Mesenchymal stem cell (in vitro differentiated cells and primary cell): ENCODE data around the gene ASTN2.

Experiments
- DNase-seq: peaks from one replicate; pipeline ENCODE4 v3.0.0-alpha.2; 2013
- H2AFZ ChIP-seq: one replicate; pipeline ENCODE4 v1.6.1; 2013; ENCODE audit warnings: low read depth, mild to moderate bottlenecking, control low read depth, inconsistent platforms, low read length, moderate library complexity
- H2AK5ac ChIP-seq: 2 replicates; pipeline ENCODE4 v1.6.1; 2013; ENCODE audit warnings: low read length, moderate library complexity, mild to moderate bottlenecking, inconsistent platforms; ENCODE audit not compliant: severe bottlenecking
- H2BK120ac ChIP-seq: one replicate; pipeline ENCODE4 v1.6.1; 2013; ENCODE audit warnings: low read depth, mild to moderate bottlenecking, inconsistent platforms, low read length, moderate library complexity
- H2BK12ac ChIP-seq, 2 experiments: one replicate each; pipeline ENCODE4 v1.6.1; 2013; ENCODE audit warnings: inconsistent platforms in 2 of 2, low read length in 2 of 2, mild to moderate bottlenecking in 2 of 2, moderate library complexity in 2 of 2, control low read depth in 1 of 2
- H2BK15ac ChIP-seq: one replicate; pipeline ENCODE4 v1.6.1; 2013; ENCODE audit warnings: mild to moderate bottlenecking, low read depth, inconsistent platforms; ENCODE audit not compliant: poor library complexity, severe bottlenecking
- H2BK5ac ChIP-seq: 2 replicates; pipeline ENCODE4 v1.6.1; 2013; ENCODE audit warnings: low read depth, mild to moderate bottlenecking, low read length, control low read depth, inconsistent platforms; ENCODE audit not compliant: poor library complexity, severe bottlenecking
- H3K14ac ChIP-seq, 2 experiments: one replicate each; pipeline ENCODE4 v1.6.1; 2013; ENCODE audit warnings: inconsistent platforms in 2 of 2, low read length in 2 of 2, control low read depth in 1 of 2, mild to moderate bottlenecking in 1 of 2, moderate library complexity in 1 of 2
- H3K18ac ChIP-seq, 2 experiments: one replicate each; pipeline ENCODE4 v1.6.1; 2013; ENCODE audit warnings: inconsistent platforms in 2 of 2, low read length in 2 of 2, control low read depth in 1 of 2, low read depth in 1 of 2, mild to moderate bottlenecking in 1 of 2
- H3K23ac ChIP-seq, 2 experiments: one replicate each; pipeline ENCODE4 v1.6.1; 2013; ENCODE audit warnings: inconsistent platforms in 2 of 2, low read length in 2 of 2, mild to moderate bottlenecking in 2 of 2, moderate library complexity in 2 of 2, control low read depth in 1 of 2
- H3K27ac ChIP-seq: 2 replicates; pipeline ENCODE4 v1.5.1; 2013; ENCODE audit warnings: mild to moderate bottlenecking, moderate library complexity, low read length, control low read depth, inconsistent platforms; ENCODE audit not compliant: poor library complexity, severe bottlenecking
- H3K27me3 ChIP-seq, 2 experiments: 2 replicates each; pipeline versions ENCODE4 v1.6.1 to v1.7.0; 2013; ENCODE audit warnings: low read length in 2 of 2, mild to moderate bottlenecking in 2 of 2, moderate library complexity in 2 of 2, control low read depth in 1 of 2, inconsistent platforms in 1 of 2; ENCODE audit not compliant: control insufficient read depth in 1 of 2, insufficient read depth in 1 of 2
- H3K36me3 ChIP-seq, 2 experiments: 2 replicates each; pipeline versions ENCODE4 v1.6.1 to v1.7.0; 2013; ENCODE audit warnings: low read length in 2 of 2, control low read depth in 1 of 2, inconsistent platforms in 1 of 2, low read depth in 1 of 2, mild to moderate bottlenecking in 1 of 2; ENCODE audit not compliant: insufficient read depth in 2 of 2, control insufficient read depth in 1 of 2
- H3K4ac ChIP-seq, 2 experiments: one replicate each; pipeline ENCODE4 v1.6.1; 2013; ENCODE audit warnings: inconsistent platforms in 2 of 2, low read length in 2 of 2, mild to moderate bottlenecking in 2 of 2, moderate library complexity in 2 of 2, control low read depth in 1 of 2, low read depth in 1 of 2
- H3K4me1 ChIP-seq: 2 replicates; pipeline ENCODE4 v1.6.1; 2013; ENCODE audit warnings: low read depth, low read length, control low read depth; ENCODE audit not compliant: control insufficient read depth, insufficient read depth
- H3K4me2 ChIP-seq: 2 replicates; pipeline ENCODE4 v1.6.1; 2013; ENCODE audit warnings: low read length, mild to moderate bottlenecking, inconsistent platforms; ENCODE audit not compliant: poor library complexity, severe bottlenecking
- H3K4me3 ChIP-seq, 2 experiments: 2 replicates each; pipeline versions ENCODE4 v1.5.1 to v1.7.0; 2013; ENCODE audit warnings: low read length in 2 of 2, mild to moderate bottlenecking in 2 of 2, control low read depth in 1 of 2, low read depth in 1 of 2; ENCODE audit not compliant: insufficient read depth in 1 of 2
- H3K79me1 ChIP-seq: replicated peaks from 2 replicates; pipeline ENCODE4 v1.6.1; 2013; ENCODE audit warnings: mild to moderate bottlenecking, control low read depth, low read length, inconsistent platforms; ENCODE audit not compliant: poor library complexity, severe bottlenecking
- H3K9ac ChIP-seq: 2 replicates; pipeline ENCODE4 v1.7.0; 2013; ENCODE audit warnings: mild to moderate bottlenecking, low read length, moderate library complexity
- H3K9me3 ChIP-seq: 2 replicates; pipeline ENCODE4 v1.7.0; 2013; ENCODE audit warnings: mild to moderate bottlenecking, low read length; ENCODE audit not compliant: control insufficient read depth
- H4K8ac ChIP-seq: one replicate; pipeline ENCODE4 v1.6.1; 2013; ENCODE audit warnings: inconsistent platforms, mild to moderate bottlenecking, low read length, moderate library complexity
- H4K91ac ChIP-seq: one replicate; pipeline ENCODE4 v1.6.1; 2013; ENCODE audit warnings: mild to moderate bottlenecking, low read length, inconsistent platforms
- WGBS: methylation state at CpG from one replicate; pipeline ENCODE4 v1.1.7; 2013; ENCODE audit warnings: mixed read lengths; 5-methylcytosine and 5-hydroxymethylcytosine counted together

ASTN2 gene

GRCh38 chr9:117249799-117250198 is 165.1 kb downstream of the ASTN2 start:
- H2BK12ac ChIP-seq: no peak overlapping the region
- no peak overlapping the region for H4K91ac ChIP-seq
- no peaks in the 10 kb centered on the region for H3K9me3 ChIP-seq
- no peak overlapping the region for H3K18ac ChIP-seq
- H3K36me3 ChIP-seq: no peaks in the 10 kb centered on the region
- no peak overlapping the region for H3K14ac ChIP-seq
- DNase-seq: no peak
- H3K27ac ChIP-seq: no peak overlapping the region
- H4K8ac ChIP-seq: no peak overlapping the region
- H2AFZ ChIP-seq: no peak overlapping the region
- H2BK5ac ChIP-seq: no peak overlapping the region
- H3K27me3 ChIP-seq: no peaks in the 10 kb centered on the region
- WGBS: 68% methylated on average over 3 of the region's 3 CpGs
- H2AK5ac ChIP-seq: no peak overlapping the region
- H3K23ac ChIP-seq: no peak overlapping the region
- H3K4ac ChIP-seq: no peak overlapping the region
- no peaks in the 10 kb centered on the region for H3K4me1 ChIP-seq
- no peak overlapping the region for H2BK15ac ChIP-seq
- no peak overlapping the region for H3K4me3 ChIP-seq
- no peak overlapping the region for H2BK120ac ChIP-seq
- H3K79me1 ChIP-seq: no peaks in the 10 kb centered on the region
- H3K4me2 ChIP-seq: no peak overlapping the region
- no peak overlapping the region for H3K9ac ChIP-seq

GRCh38 chr9:117247266-117247665 is 167.6 kb downstream of the ASTN2 start:
- Histone ChIP-seq H2AK5ac (no peak overlapping the region), H4K8ac (no peak overlapping the region), H2BK15ac (no peak overlapping the region), H3K4me1 (no peaks in the 10 kb centered on the region), H3K4me3 (no peak overlapping the region), H2BK5ac (no peak overlapping the region), H3K14ac (no peak overlapping the region), H3K27ac (no peak overlapping the region), H3K27me3 (no peaks in the 10 kb centered on the region), H3K9ac (no peak overlapping the region), H2BK120ac (no peak overlapping the region), H3K79me1 (no peaks in the 10 kb centered on the region), H2BK12ac (no peak overlapping the region), H2AFZ (no peak overlapping the region), H3K18ac (no peak overlapping the region), H3K9me3 (no peaks in the 10 kb centered on the region), H3K4me2 (no peak overlapping the region), H4K91ac (no peak overlapping the region), H3K23ac (no peak overlapping the region), H3K36me3 (no peaks in the 10 kb centered on the region), H3K4ac (no peak overlapping the region)
- peak; percentile 15 for DNase-seq
- no CpG with 5 or more reads among the region's 1 CpG for WGBS

DNA sequence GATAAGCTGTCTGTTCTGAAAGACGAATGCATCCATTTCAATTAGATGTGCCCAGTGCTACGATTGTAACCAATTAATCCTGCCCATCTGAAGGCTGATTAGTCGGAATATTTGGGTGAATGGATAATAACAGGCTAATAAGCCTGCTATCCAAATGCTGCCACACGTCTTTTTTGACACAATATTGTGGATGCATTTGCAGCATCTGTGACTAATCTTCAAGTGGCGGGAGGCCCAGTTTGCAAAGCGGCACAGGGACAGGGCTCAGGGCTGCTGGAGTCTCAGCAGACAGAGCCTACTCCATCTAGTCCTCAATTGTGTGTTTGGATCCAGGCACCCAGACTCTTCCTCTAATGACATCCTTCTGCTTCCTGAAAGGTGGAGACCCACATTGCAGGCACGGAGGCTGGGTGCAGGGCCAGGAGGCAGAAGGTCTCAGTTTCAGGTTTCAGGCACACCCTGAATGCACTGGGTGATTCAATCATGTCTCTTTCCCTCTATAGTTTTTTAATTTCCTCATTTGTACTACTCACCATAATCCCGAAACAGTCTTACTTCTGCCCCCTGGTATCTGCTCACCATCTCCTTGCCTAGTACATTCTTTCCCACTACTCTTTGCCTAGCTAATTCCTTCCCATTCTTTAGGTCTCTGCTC is 169.6 kb downstream of the ASTN2 start:
- H3K27me3 ChIP-seq: no peaks in the 10 kb centered on the region
- H3K4me1 ChIP-seq: no peaks in the 10 kb centered on the region
- H2BK12ac ChIP-seq: no peak overlapping the region
- no peak overlapping the region for H4K8ac ChIP-seq
- H3K79me1 ChIP-seq: no peaks in the 10 kb centered on the region
- H3K14ac ChIP-seq: no peak overlapping the region
- H3K27ac ChIP-seq: no peak overlapping the region
- H3K4me3 ChIP-seq: no peak overlapping the region
- no peak overlapping the region for H3K4ac ChIP-seq
- no peak overlapping the region for H4K91ac ChIP-seq
- H3K9ac ChIP-seq: no peak overlapping the region
- no peak for DNase-seq
- H2BK5ac ChIP-seq: no peak overlapping the region
- no peaks in the 10 kb centered on the region for H3K36me3 ChIP-seq
- WGBS: 90% methylated on average over 8 of the region's 8 CpGs
- no peaks in the 10 kb centered on the region for H3K9me3 ChIP-seq
- no peak overlapping the region for H2AFZ ChIP-seq
- H2BK15ac ChIP-seq: no peak overlapping the region
- H2AK5ac ChIP-seq: no peak overlapping the region
- H3K23ac ChIP-seq: no peak overlapping the region
- no peak overlapping the region for H2BK120ac ChIP-seq
- no peak overlapping the region for H3K4me2 ChIP-seq
- no peak overlapping the region for H3K18ac ChIP-seq

- H3K36me3 ChIP-seq: no peaks in the 10 kb centered on the region
- no peak overlapping the region for H2AK5ac ChIP-seq
- H3K9me3 ChIP-seq: no peaks in the 10 kb centered on the region
- H3K79me1 ChIP-seq: no peaks in the 10 kb centered on the region
- H3K27ac ChIP-seq: no peak overlapping the region
- H2BK12ac ChIP-seq: no peak overlapping the region
- H3K4ac ChIP-seq: no peak overlapping the region
- H4K91ac ChIP-seq: no peak overlapping the region
- H3K27me3 ChIP-seq: no peaks in the 10 kb centered on the region
- no peak overlapping the region for H4K8ac ChIP-seq
- H3K18ac ChIP-seq: no peak overlapping the region
- no peak overlapping the region for H3K4me2 ChIP-seq
- no peak overlapping the region for H2BK5ac ChIP-seq
- H3K9ac ChIP-seq: no peak overlapping the region
- H3K4me3 ChIP-seq: no peak overlapping the region
- WGBS: 90% methylated on average over 1 of the region's 3 CpGs
- no peak overlapping the region for H2BK15ac ChIP-seq
- H2AFZ ChIP-seq: no peak overlapping the region
- no peak overlapping the region for H2BK120ac ChIP-seq
- no peak overlapping the region for H3K14ac ChIP-seq
- no peak overlapping the region for H3K23ac ChIP-seq
- H3K4me1 ChIP-seq: no peaks in the 10 kb centered on the region
- DNase-seq: no peak
Measured at GRCh38 chr9:117242082-117242481, 172.8 kb downstream of the ASTN2 start.
